KMS-11 (cell line): ENCODE data around the gene PRAMEF5.
"Not testable (repeated sequence)": the region's sequence is repeated elsewhere in the genome, so short reads cannot be mapped to it uniquely, and the experiment has no call there.

Experiments used
- H2AFZ ChIP-seq: fragments of 200-600 bp; sonication (generic); 2 replicates; pipeline ENCODE4 v1.6.1; 2016; ENCODE audit warnings: antibody characterized with exemption, mixed run types, low read depth
- H3K27ac ChIP-seq: fragments of 200-600 bp; sonication (generic); 2 replicates; pipeline ENCODE4 v1.6.1; 2016; ENCODE audit warnings: mild to moderate bottlenecking, mixed run types
- H3K27me3 ChIP-seq: fragments of 200-600 bp; sonication (generic); 2 replicates; pipeline ENCODE4 v1.6.1; 2017; ENCODE audit warnings: mild to moderate bottlenecking, low read depth, mixed run types, moderate library complexity; ENCODE audit not compliant: insufficient read depth
- H3K36me3 ChIP-seq: fragments of 200-600 bp; sonication (generic); 2 replicates; pipeline ENCODE4 v1.6.1; 2017; ENCODE audit warnings: mild to moderate bottlenecking, mixed run types; ENCODE audit not compliant: insufficient read depth
- H3K4me1 ChIP-seq: fragments of 200-600 bp; sonication (generic); 2 replicates; pipeline ENCODE4 v1.6.1; 2016; ENCODE audit warnings: mild to moderate bottlenecking, low read depth, mixed run types; ENCODE audit not compliant: poor library complexity, severe bottlenecking
- H3K4me2 ChIP-seq: fragments of 200-600 bp; sonication (generic); 2 replicates; pipeline ENCODE4 v1.7.0; 2016; ENCODE audit warnings: mild to moderate bottlenecking, mixed run types
- H3K4me3 ChIP-seq: fragments of 200-600 bp; sonication (generic); IDR thresholded peaks from 2 replicates; pipeline ENCODE4 v1.6.1; 2017; ENCODE audit warnings: low read depth, low read length, mixed read lengths; ENCODE audit not compliant: insufficient read depth
- H3K79me2 ChIP-seq: fragments of 200-600 bp; sonication (generic); 2 replicates; pipeline ENCODE4 v1.6.1; 2016; ENCODE audit warnings: low read depth, mixed run types; ENCODE audit not compliant: insufficient read depth
- H3K9ac ChIP-seq: fragments of 200-600 bp; sonication (generic); 2 replicates; pipeline ENCODE4 v1.6.1; 2016; ENCODE audit warnings: mild to moderate bottlenecking, mixed run types
- H4K20me1 ChIP-seq: fragments of 200-600 bp; sonication (generic); 2 replicates; pipeline ENCODE4 v1.6.1; 2016; ENCODE audit warnings: mild to moderate bottlenecking, mixed run types; ENCODE audit not compliant: insufficient read depth
- TF ChIP-seq, protein P1 (sequence below): fragments of 200-600 bp; sonication (generic); conservative IDR thresholded peaks from 2 replicates; pipeline ENCODE4 v1.6.1; 2017; ENCODE audit warnings: low read depth, mild to moderate bottlenecking, antibody characterized with exemption, low read length, moderate library complexity, mixed read lengths

The PRAMEF5 gene

DNA sequence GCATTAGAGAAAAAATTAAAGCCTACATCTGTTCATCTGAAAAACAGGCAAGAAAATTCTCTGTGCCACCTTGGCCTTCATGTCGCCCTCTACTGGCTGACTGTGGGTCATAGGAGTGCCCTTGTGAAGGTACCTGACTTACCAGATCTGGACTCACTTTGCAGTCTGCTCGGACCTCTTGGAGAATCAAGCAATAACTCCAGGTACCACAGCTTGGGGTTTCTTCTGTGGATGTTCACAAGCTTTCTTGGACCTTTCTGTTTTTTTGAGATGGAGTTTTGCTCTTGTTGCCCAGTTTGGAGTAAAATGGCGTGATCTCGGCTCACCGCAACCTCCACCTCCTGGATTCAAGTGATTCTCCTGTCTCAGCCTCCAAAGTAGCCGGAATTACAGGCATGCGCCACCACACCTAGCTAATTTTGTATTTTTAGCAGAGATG is 25.6 kb upstream of the PRAMEF5 start:
- Histone ChIP-seq H3K27me3 (no peaks in the 10 kb centered on the region; the same call in 1 of the 2 replicates), H3K36me3 (no peaks in the 10 kb centered on the region), H3K27ac (no peak overlapping the region), H3K4me3 (no peak overlapping the region), H2AFZ (no peak overlapping the region), H3K4me1 (no peaks in the 10 kb centered on the region), H3K79me2 (no peaks in the 10 kb centered on the region), H3K4me2 (no peak overlapping the region), H4K20me1 (no peaks in the 10 kb centered on the region), H3K9ac (no peak overlapping the region)
- TF ChIP-seq, protein P1, sequence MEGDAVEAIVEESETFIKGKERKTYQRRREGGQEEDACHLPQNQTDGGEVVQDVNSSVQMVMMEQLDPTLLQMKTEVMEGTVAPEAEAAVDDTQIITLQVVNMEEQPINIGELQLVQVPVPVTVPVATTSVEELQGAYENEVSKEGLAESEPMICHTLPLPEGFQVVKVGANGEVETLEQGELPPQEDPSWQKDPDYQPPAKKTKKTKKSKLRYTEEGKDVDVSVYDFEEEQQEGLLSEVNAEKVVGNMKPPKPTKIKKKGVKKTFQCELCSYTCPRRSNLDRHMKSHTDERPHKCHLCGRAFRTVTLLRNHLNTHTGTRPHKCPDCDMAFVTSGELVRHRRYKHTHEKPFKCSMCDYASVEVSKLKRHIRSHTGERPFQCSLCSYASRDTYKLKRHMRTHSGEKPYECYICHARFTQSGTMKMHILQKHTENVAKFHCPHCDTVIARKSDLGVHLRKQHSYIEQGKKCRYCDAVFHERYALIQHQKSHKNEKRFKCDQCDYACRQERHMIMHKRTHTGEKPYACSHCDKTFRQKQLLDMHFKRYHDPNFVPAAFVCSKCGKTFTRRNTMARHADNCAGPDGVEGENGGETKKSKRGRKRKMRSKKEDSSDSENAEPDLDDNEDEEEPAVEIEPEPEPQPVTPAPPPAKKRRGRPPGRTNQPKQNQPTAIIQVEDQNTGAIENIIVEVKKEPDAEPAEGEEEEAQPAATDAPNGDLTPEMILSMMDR: peak; percentile 49

DNA sequence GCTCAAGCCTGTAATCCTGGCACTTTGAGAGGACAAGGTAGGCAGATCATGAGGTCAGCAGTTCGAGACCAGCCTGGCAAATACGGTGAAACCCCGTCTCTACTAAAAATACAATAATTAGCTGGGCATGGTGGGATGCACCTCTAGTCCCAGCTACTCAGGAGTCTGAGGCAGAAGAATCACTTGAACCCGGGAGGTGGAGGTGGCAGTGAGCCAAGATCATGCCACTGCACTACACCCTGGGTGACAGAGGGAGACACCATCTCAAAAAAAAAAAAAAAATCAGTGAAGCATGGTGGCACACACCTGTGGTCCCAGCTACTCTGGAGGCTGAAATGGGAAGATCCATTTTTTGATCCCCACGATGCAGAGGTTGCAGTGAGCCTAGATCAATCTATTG is 23.9 kb upstream of the PRAMEF5 start:
- not testable (repeated sequence) for H3K27me3 ChIP-seq, H4K20me1 ChIP-seq, H3K79me2 ChIP-seq, H3K9ac ChIP-seq, H3K4me3 ChIP-seq, H3K4me2 ChIP-seq, H3K4me1 ChIP-seq, H3K36me3 ChIP-seq, H2AFZ ChIP-seq, H3K27ac ChIP-seq

DNA sequence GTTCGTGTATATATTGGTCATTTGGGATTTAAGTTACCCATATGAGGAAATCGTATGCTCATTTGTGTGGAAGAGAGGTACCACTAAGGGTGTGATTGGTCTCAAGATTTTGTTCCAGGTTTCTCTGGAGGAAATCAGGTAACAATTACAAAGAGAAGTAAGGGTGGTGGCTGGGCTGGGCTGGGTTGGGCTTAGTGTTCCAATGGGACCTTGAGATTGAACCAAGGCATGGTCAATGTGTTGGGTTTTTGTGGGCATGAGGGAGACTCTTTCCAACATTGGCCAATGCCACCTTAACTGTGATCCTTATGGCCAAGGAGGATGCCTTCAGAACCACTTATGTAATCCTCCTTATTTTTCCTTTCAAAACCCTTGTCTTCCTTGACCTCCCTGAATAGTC is 23.4 kb upstream of the PRAMEF5 start:
- not testable (repeated sequence) for H3K27ac ChIP-seq, H3K79me2 ChIP-seq, H3K4me1 ChIP-seq, H3K27me3 ChIP-seq, H3K4me3 ChIP-seq, H3K9ac ChIP-seq, H2AFZ ChIP-seq, H3K4me2 ChIP-seq, H4K20me1 ChIP-seq, H3K36me3 ChIP-seq

DNA sequence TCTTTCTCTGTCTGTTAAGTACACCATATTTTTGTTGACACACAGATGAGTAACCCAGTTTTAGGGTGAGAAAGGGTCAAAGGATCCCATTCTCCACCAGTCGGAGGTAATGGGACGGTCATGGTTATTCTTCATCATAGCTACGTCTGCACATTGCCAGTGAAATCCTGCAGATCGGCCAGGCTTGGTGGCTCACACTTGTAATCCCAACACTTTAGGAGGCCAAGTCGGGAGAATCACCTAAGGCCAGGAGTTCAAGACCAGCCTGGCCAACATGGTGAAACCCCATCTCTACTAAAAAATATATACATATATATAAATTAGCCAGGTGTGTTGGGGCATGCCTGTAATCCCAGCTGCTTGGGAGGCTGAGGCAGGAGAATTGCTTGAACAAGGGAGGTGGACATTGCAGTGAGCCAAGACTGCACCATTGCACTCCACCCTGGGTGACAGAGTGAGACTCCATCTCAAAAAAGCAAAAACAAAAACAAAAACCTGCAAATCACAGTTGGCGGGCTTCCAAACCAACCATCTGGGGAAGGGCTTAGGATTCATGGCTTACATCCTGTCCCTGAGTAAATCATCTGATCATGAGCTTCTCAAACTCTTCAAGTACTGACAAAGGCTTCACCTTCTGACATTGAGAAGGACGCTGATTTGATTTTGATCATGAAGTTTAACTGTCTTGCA is 22.8 kb upstream of the PRAMEF5 start:
- H3K9ac ChIP-seq, H2AFZ ChIP-seq, H3K4me2 ChIP-seq, H3K27ac ChIP-seq, H3K4me3 ChIP-seq, H3K27me3 ChIP-seq, H4K20me1 ChIP-seq, H3K36me3 ChIP-seq, H3K79me2 ChIP-seq, H3K4me1 ChIP-seq: not testable (repeated sequence)

DNA sequence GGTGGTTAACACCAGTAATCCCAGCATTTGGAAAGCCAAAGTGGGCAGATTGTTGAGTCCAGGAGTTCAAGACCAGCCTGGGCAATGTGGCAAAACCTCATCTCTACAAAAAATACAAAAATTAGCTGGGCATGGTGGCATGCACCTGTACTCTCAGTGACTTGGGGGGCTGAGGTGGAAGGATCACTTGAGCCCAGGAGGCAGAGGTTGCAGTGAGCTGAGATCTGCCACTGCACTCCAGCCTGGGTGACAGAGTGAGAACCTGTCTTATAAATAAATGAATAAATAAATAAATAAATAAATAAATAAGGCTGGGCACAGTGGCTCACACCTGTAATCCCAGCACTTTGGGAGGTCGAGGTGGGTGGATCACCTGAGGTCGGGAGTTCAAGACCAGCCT is 21.9 kb upstream of the PRAMEF5 start:
- H3K4me1 ChIP-seq, H3K4me2 ChIP-seq, H3K79me2 ChIP-seq, H2AFZ ChIP-seq, H4K20me1 ChIP-seq, H3K27ac ChIP-seq, H3K4me3 ChIP-seq, H3K9ac ChIP-seq, H3K36me3 ChIP-seq, H3K27me3 ChIP-seq: not testable (repeated sequence)

DNA sequence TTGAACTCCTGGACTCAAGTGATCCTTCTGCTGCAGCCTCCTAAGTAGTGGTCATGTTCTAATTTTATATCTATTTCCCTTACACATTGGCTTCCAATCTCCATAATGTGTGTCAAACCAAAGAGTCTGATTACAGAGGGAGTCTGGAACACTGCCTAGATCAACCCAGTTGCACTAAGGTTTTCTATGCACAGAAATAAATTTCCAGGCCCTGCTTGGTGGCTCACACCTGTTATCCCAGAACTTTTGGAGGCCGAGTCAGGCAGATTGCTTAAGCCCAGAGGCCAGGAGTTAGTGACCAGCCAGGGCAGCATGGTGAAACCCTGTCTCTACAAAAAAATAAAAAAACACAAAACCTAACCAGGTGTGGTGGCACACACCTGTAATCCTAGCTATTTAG is 19.9 kb upstream of the PRAMEF5 start:
- not testable (repeated sequence) for H3K4me3 ChIP-seq, H3K9ac ChIP-seq, H3K27me3 ChIP-seq, H3K36me3 ChIP-seq, H4K20me1 ChIP-seq, H3K79me2 ChIP-seq, H3K27ac ChIP-seq, H3K4me2 ChIP-seq, H2AFZ ChIP-seq, H3K4me1 ChIP-seq

DNA sequence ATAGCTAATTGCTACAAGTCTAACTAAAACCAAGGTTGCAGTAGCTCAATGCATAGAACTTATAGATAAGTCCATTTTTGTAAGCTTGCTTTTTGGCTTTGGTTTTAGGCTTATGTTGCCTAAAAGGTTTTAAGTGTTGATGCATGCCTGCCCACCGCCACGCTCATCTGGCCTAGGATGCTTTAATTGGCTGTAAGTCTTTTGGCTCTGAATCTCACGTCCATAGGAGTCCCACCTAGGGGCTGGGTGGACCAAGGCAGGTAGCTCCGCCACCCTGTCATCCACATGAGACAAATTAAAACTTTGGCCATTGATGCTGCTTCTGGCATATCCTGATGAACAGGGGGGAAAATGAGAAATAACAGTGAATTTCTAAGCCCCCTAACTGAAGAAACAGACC is 16.4 kb upstream of the PRAMEF5 start:
- not testable (repeated sequence) for H3K4me3 ChIP-seq, H3K4me2 ChIP-seq, H3K9ac ChIP-seq, H4K20me1 ChIP-seq, H3K27ac ChIP-seq, H3K27me3 ChIP-seq, H3K79me2 ChIP-seq, H2AFZ ChIP-seq, H3K36me3 ChIP-seq, H3K4me1 ChIP-seq

DNA sequence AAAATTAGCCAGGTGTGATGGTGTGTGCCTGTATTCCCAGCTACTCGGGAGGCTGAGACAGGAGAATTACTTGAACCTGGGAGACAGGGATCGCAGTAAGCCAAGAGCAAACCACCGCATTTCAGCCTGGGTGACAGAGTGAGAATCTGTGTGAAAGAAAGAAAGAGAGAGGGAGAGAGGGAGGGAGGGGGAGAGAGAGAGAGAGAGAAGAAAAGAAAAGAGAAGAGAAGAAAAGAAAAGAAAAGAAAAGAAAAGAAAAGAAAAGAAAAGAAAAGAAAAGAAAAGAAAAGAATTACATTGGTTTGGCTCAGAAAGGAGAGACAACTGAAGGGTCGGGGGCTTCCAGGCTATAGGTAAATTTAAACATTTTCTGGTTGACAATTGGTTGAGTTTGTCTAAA is 14.4 kb upstream of the PRAMEF5 start:
- H3K27ac ChIP-seq, H4K20me1 ChIP-seq, H3K27me3 ChIP-seq, H3K9ac ChIP-seq, H3K36me3 ChIP-seq, H3K4me3 ChIP-seq, H2AFZ ChIP-seq, H3K4me2 ChIP-seq, H3K79me2 ChIP-seq, H3K4me1 ChIP-seq: not testable (repeated sequence)

DNA sequence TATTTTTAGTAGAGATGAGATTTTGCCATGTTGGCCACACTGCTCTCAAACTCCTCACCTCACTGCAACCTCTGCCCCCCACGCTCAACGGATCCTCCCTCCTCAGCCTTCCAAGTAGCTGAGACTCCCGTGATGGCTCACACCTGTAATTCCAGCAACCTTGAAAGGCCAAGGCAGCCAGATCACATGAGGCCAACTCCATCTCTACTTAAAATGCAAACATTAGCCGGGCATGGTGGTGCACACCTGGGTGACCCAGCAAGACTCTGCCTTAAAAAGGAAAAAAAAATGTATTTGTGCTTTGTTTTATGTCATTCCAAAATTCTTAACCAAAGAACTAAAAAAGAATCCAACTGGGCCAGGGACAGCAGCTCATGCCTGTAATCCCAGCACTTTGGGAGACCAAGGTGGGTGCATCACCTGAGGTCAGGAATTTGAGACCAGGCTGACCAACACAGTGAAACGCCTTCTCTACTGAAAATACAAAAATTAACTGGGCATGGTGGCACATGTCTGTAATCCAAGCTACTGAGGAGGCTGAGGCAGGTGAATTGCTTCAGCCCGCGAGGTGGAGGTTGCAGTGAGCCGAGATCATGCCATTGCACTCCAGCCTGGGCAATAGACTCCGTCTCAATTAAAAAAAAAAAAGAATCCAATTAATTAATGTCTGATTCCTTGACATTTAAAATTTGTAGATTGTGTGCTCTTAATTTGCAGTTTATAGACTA is 10.3 kb upstream of the PRAMEF5 start:
- not testable (repeated sequence) for H3K4me1 ChIP-seq, H3K9ac ChIP-seq, H3K79me2 ChIP-seq, H3K27ac ChIP-seq, H3K36me3 ChIP-seq, H3K4me3 ChIP-seq, H2AFZ ChIP-seq, H4K20me1 ChIP-seq, H3K27me3 ChIP-seq, H3K4me2 ChIP-seq
